HEK293 (cell line): ENCODE measurements around the gene BAZ1A.

Experiments used
- BCL11B ChIP-seq: fragments of 450-650 bp; formaldehyde crosslinking; IDR thresholded peaks from 2 replicates; pipeline ENCODE4 v1.5.1; 2016; ENCODE audit warnings: low read depth, missing biosample characterization, missing genetic modification characterization
- GLI2 ChIP-seq: fragments of 450-650 bp; formaldehyde crosslinking; IDR thresholded peaks from 2 replicates; pipeline ENCODE4; 2017; ENCODE audit warnings: missing biosample characterization, missing genetic modification characterization, low read depth, borderline replicate concordance
- KLF16 ChIP-seq: fragments of 450-650 bp; formaldehyde crosslinking; IDR thresholded peaks from 2 replicates; pipeline ENCODE4 v1.5.1; 2017; ENCODE audit warnings: missing biosample characterization, missing genetic modification characterization
- KLF17 ChIP-seq: fragments of 450-650 bp; formaldehyde crosslinking; IDR thresholded peaks from 2 replicates; pipeline ENCODE4 v1.5.1; 2016; ENCODE audit warnings: missing biosample characterization, missing genetic modification characterization
- KLF7 ChIP-seq: fragments of 450-650 bp; formaldehyde crosslinking; IDR thresholded peaks from 2 replicates; pipeline ENCODE4 v1.5.1; 2016; ENCODE audit warnings: missing biosample characterization, missing genetic modification characterization, borderline replicate concordance
- KLF9 ChIP-seq: fragments of 450-650 bp; formaldehyde crosslinking; IDR thresholded peaks from 2 replicates; pipeline ENCODE4 v1.5.1; 2016; ENCODE audit warnings: missing biosample characterization, missing genetic modification characterization, low read depth
- OSR2 ChIP-seq: fragments of 450-650 bp; formaldehyde crosslinking; IDR thresholded peaks from 2 replicates; pipeline ENCODE4 v1.5.1; 2016; ENCODE audit warnings: missing biosample characterization, missing genetic modification characterization
- SALL2 ChIP-seq: fragments of 450-650 bp; formaldehyde crosslinking; IDR thresholded peaks from 2 replicates; pipeline ENCODE4 v1.5.0; 2017; ENCODE audit warnings: missing biosample characterization, mild to moderate bottlenecking, missing genetic modification characterization, borderline replicate concordance
- SP3 ChIP-seq: fragments of 450-650 bp; formaldehyde crosslinking; IDR thresholded peaks from 2 replicates; pipeline ENCODE4 v1.5.1; 2016; ENCODE audit warnings: missing biosample characterization, missing genetic modification characterization
- ZBTB6 ChIP-seq: fragments of 450-650 bp; formaldehyde crosslinking; IDR thresholded peaks from 2 replicates; pipeline ENCODE4 v1.5.1; 2017; ENCODE audit warnings: missing biosample characterization, missing genetic modification characterization
- ZFP69B ChIP-seq: fragments of 450-650 bp; formaldehyde crosslinking; IDR thresholded peaks from 2 replicates; pipeline ENCODE4 v1.5.1; 2016; ENCODE audit warnings: missing biosample characterization, missing genetic modification characterization
- ZNF19 ChIP-seq: fragments of 450-650 bp; formaldehyde crosslinking; IDR thresholded peaks from 2 replicates; pipeline ENCODE4; 2016; ENCODE audit warnings: missing biosample characterization, missing genetic modification characterization, low read depth
- ZNF23 ChIP-seq: fragments of 450-650 bp; formaldehyde crosslinking; IDR thresholded peaks from 2 replicates; pipeline ENCODE4 v1.5.1; 2016; ENCODE audit warnings: missing biosample characterization, missing genetic modification characterization, borderline replicate concordance
- ZNF335 ChIP-seq: fragments of 450-650 bp; formaldehyde crosslinking; conservative IDR thresholded peaks from 2 replicates; pipeline ENCODE4 v1.5.1; 2016; ENCODE audit warnings: missing biosample characterization, missing genetic modification characterization
- ZNF354C ChIP-seq: fragments of 450-650 bp; formaldehyde crosslinking; IDR thresholded peaks from 2 replicates; pipeline ENCODE4 v1.5.1; 2016; ENCODE audit warnings: missing biosample characterization, missing genetic modification characterization, low read depth, borderline replicate concordance
- ZNF423 ChIP-seq: fragments of 450-650 bp; formaldehyde crosslinking; IDR thresholded peaks from 2 replicates; pipeline ENCODE4 v1.5.1; 2016; ENCODE audit warnings: missing biosample characterization, missing genetic modification characterization
- ZNF426 ChIP-seq: fragments of 450-650 bp; formaldehyde crosslinking; IDR thresholded peaks from 2 replicates; pipeline ENCODE4 v1.5.1; 2017; ENCODE audit warnings: missing biosample characterization, missing genetic modification characterization, mild to moderate bottlenecking, inconsistent platforms, moderate library complexity
- ZNF473 ChIP-seq: fragments of 450-650 bp; formaldehyde crosslinking; IDR thresholded peaks from 2 replicates; pipeline ENCODE4 v1.5.1; 2017; ENCODE audit warnings: missing biosample characterization, missing genetic modification characterization
- ZNF521 ChIP-seq: fragments of 450-650 bp; formaldehyde crosslinking; IDR thresholded peaks from 2 replicates; pipeline ENCODE4 v1.5.1; 2017; ENCODE audit warnings: missing biosample characterization, mild to moderate bottlenecking, missing genetic modification characterization
- ZNF544 ChIP-seq: fragments of 450-650 bp; formaldehyde crosslinking; IDR thresholded peaks from 2 replicates; pipeline ENCODE4 v1.5.0; 2017; ENCODE audit warnings: missing biosample characterization, missing genetic modification characterization
- ZNF558 ChIP-seq: fragments of 450-650 bp; formaldehyde crosslinking; IDR thresholded peaks from 2 replicates; pipeline ENCODE4 v1.5.1; 2016; ENCODE audit warnings: missing biosample characterization, missing genetic modification characterization
- ZNF621 ChIP-seq: fragments of 450-650 bp; formaldehyde crosslinking; IDR thresholded peaks from 2 replicates; pipeline ENCODE4 v1.5.1; 2017; ENCODE audit warnings: missing biosample characterization, missing genetic modification characterization
- ZNF623 ChIP-seq: fragments of 450-650 bp; formaldehyde crosslinking; IDR thresholded peaks from 2 replicates; pipeline ENCODE4 v1.5.1; 2016; ENCODE audit warnings: missing biosample characterization, missing genetic modification characterization
- ZNF658 ChIP-seq: fragments of 450-650 bp; formaldehyde crosslinking; IDR thresholded peaks from 2 replicates; pipeline ENCODE4; 2016; ENCODE audit warnings: missing biosample characterization, missing genetic modification characterization
- ZNF677 ChIP-seq: fragments of 450-650 bp; IDR thresholded peaks from 2 replicates; pipeline ENCODE4 v1.5.0; 2018; ENCODE audit warnings: missing biosample characterization, mild to moderate bottlenecking, missing genetic modification characterization, moderate library complexity
- ZNF701 ChIP-seq: fragments of 450-650 bp; formaldehyde crosslinking; IDR thresholded peaks from 2 replicates; pipeline ENCODE4 v1.5.1; 2016; ENCODE audit warnings: missing biosample characterization, missing genetic modification characterization
- ZNF837 ChIP-seq: fragments of 450-650 bp; formaldehyde crosslinking; IDR thresholded peaks from 2 replicates; pipeline ENCODE4 v1.5.1; 2016; ENCODE audit warnings: missing biosample characterization, missing genetic modification characterization
- TF ChIP-seq, protein P1 (sequence below): fragments of 450-650 bp; formaldehyde crosslinking; IDR thresholded peaks from 2 replicates; pipeline ENCODE4 v1.5.1; 2016; ENCODE audit warnings: missing biosample characterization, missing genetic modification characterization, low read depth
- TF ChIP-seq, protein P2 (sequence below): fragments of 450-650 bp; formaldehyde crosslinking; IDR thresholded peaks from 2 replicates; pipeline ENCODE4 v1.5.1; 2017; ENCODE audit warnings: missing biosample characterization, missing genetic modification characterization
- TF ChIP-seq, protein P3 (sequence below): fragments of 450-650 bp; formaldehyde crosslinking; IDR thresholded peaks from 2 replicates; pipeline ENCODE4 v1.5.1; 2016; ENCODE audit warnings: missing biosample characterization, missing genetic modification characterization

The BAZ1A gene

GRCh38 chr14:34714320-34715126 lies 160.6 kb downstream of the BAZ1A start, which contains the start of gene CFL2 (continued):
- TF ChIP-seq GLI2, result no peak
- TF ChIP-seq, protein P1, sequence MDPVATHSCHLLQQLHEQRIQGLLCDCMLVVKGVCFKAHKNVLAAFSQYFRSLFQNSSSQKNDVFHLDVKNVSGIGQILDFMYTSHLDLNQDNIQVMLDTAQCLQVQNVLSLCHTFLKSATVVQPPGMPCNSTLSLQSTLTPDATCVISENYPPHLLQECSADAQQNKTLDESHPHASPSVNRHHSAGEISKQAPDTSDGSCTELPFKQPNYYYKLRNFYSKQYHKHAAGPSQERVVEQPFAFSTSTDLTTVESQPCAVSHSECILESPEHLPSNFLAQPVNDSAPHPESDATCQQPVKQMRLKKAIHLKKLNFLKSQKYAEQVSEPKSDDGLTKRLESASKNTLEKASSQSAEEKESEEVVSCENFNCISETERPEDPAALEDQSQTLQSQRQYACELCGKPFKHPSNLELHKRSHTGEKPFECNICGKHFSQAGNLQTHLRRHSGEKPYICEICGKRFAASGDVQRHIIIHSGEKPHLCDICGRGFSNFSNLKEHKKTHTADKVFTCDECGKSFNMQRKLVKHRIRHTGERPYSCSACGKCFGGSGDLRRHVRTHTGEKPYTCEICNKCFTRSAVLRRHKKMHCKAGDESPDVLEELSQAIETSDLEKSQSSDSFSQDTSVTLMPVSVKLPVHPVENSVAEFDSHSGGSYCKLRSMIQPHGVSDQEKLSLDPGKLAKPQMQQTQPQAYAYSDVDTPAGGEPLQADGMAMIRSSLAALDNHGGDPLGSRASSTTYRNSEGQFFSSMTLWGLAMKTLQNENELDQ (tag by site-specific recombination), result no peak
- TF ChIP-seq ZNF658 (tag by site-specific recombination), result no peak
- no peak for TF ChIP-seq KLF7 (tag by site-specific recombination)
- TF ChIP-seq ZNF677 (tag by site-specific recombination), result no peak
- TF ChIP-seq ZNF354C, result no peak
- TF ChIP-seq ZNF521 (tag by site-specific recombination), result no peak
- TF ChIP-seq ZNF621 (tag by site-specific recombination), result no peak
- TF ChIP-seq ZNF837 (tag by site-specific recombination), result no peak
- TF ChIP-seq ZNF544 (tag by site-specific recombination), result no peak
- no peak for TF ChIP-seq ZNF473
- no peak for TF ChIP-seq ZNF423
- TF ChIP-seq KLF16 (tag by site-specific recombination), result peak; percentile 50
- TF ChIP-seq KLF17 (tag by site-specific recombination), result no peak; the same call in 1 of the 2 replicates
- no peak for TF ChIP-seq BCL11B (tag by site-specific recombination)
- no peak for TF ChIP-seq SALL2
- TF ChIP-seq ZNF426 (tag by site-specific recombination), result no peak
- no peak for TF ChIP-seq ZNF23 (tag by site-specific recombination)
- TF ChIP-seq, protein P2, sequence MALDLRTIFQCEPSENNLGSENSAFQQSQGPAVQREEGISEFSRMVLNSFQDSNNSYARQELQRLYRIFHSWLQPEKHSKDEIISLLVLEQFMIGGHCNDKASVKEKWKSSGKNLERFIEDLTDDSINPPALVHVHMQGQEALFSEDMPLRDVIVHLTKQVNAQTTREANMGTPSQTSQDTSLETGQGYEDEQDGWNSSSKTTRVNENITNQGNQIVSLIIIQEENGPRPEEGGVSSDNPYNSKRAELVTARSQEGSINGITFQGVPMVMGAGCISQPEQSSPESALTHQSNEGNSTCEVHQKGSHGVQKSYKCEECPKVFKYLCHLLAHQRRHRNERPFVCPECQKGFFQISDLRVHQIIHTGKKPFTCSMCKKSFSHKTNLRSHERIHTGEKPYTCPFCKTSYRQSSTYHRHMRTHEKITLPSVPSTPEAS (tag by site-specific recombination), result no peak
- TF ChIP-seq ZBTB6, result no peak
- TF ChIP-seq, protein P3, sequence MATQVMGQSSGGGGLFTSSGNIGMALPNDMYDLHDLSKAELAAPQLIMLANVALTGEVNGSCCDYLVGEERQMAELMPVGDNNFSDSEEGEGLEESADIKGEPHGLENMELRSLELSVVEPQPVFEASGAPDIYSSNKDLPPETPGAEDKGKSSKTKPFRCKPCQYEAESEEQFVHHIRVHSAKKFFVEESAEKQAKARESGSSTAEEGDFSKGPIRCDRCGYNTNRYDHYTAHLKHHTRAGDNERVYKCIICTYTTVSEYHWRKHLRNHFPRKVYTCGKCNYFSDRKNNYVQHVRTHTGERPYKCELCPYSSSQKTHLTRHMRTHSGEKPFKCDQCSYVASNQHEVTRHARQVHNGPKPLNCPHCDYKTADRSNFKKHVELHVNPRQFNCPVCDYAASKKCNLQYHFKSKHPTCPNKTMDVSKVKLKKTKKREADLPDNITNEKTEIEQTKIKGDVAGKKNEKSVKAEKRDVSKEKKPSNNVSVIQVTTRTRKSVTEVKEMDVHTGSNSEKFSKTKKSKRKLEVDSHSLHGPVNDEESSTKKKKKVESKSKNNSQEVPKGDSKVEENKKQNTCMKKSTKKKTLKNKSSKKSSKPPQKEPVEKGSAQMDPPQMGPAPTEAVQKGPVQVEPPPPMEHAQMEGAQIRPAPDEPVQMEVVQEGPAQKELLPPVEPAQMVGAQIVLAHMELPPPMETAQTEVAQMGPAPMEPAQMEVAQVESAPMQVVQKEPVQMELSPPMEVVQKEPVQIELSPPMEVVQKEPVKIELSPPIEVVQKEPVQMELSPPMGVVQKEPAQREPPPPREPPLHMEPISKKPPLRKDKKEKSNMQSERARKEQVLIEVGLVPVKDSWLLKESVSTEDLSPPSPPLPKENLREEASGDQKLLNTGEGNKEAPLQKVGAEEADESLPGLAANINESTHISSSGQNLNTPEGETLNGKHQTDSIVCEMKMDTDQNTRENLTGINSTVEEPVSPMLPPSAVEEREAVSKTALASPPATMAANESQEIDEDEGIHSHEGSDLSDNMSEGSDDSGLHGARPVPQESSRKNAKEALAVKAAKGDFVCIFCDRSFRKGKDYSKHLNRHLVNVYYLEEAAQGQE (tag by site-specific recombination), result no peak
- TF ChIP-seq KLF9 (tag by site-specific recombination), result peak; percentile 28; the same call in 1 of the 2 replicates
- TF ChIP-seq ZNF335, result peak; percentile 59
- no peak for TF ChIP-seq ZNF701 (tag by site-specific recombination)
- TF ChIP-seq ZNF623 (tag by site-specific recombination), result no peak
- no peak for TF ChIP-seq ZNF19 (tag by site-specific recombination)
- peak; percentile 55; the same call in 1 of the 2 replicates for TF ChIP-seq SP3 (tag by site-specific recombination)
- TF ChIP-seq ZNF558 (tag by site-specific recombination), result no peak
- no peak for TF ChIP-seq OSR2 (tag by site-specific recombination)
- no peak for TF ChIP-seq ZFP69B
